ENCODE data around the gene ME3.

Gene ME3

GRCh38 chr11:86592047-86592591 is 80.3 kb downstream of the ME3 start:
- ATAC-seq (replicated peaks), result no peak
- no peaks in the 10 kb centered on the region for H3K27me3 Mint-ChIP-seq
- no peak for DNase-seq
- peaks cover 3% of the 10 kb centered on the region for H3K36me3 Mint-ChIP-seq (ENCODE audit: insufficient read depth)
- peaks cover 5 to 14% of the 10 kb centered on the region in 2 donors for H3K4me1 Mint-ChIP-seq (ENCODE audit: low read depth in 2 of 2)
- no peaks in the 10 kb centered on the region for H3K9me3 Mint-ChIP-seq
- no peak overlapping the region for H3K4me3 Mint-ChIP-seq
- peak overlapping the region in 1 of 2 donors; percentile 32 for H3K27ac Mint-ChIP-seq

- Mint-ChIP-seq H3K4me1 (ENCODE audit: low read depth in 2 of 2) (peaks cover 5 to 14% of the 10 kb centered on the region in 2 donors), H3K27me3 (no peaks in the 10 kb centered on the region), H3K9me3 (no peaks in the 10 kb centered on the region), H3K27ac (peak overlapping the region in 1 of 2 donors; percentile 72), H3K4me3 (no peak overlapping the region), H3K36me3 (ENCODE audit: insufficient read depth) (no peaks in the 10 kb centered on the region)
- no peak for ATAC-seq (replicated peaks)
- no peak for DNase-seq
Observed at GRCh38 chr11:86591631-86592030, 80.8 kb downstream of the ME3 start.

- DNase-seq (no peak), ATAC-seq (replicated peaks) (no peak)
- Mint-ChIP-seq H3K4me3 (no peak overlapping the region), H3K27me3 (no peaks in the 10 kb centered on the region), H3K9me3 (no peaks in the 10 kb centered on the region), H3K27ac (no peak overlapping the region), H3K4me1 (ENCODE audit: low read depth in 2 of 2) (peaks cover 5 to 14% of the 10 kb centered on the region in 2 donors), H3K36me3 (ENCODE audit: insufficient read depth) (no peaks in the 10 kb centered on the region)
Observed at GRCh38 chr11:86589856-86590589, 82.4 kb downstream of the ME3 start.

GRCh38 chr11:86589204-86589603 is 83.2 kb downstream of the ME3 start:
- Mint-ChIP-seq H3K9me3 (no peaks in the 10 kb centered on the region), H3K27ac (no peak overlapping the region), H3K36me3 (ENCODE audit: insufficient read depth) (no peaks in the 10 kb centered on the region), H3K4me3 (no peak overlapping the region), H3K27me3 (no peaks in the 10 kb centered on the region), H3K4me1 (ENCODE audit: low read depth in 2 of 2) (peaks cover 5 to 14% of the 10 kb centered on the region in 2 donors)
- ATAC-seq (replicated peaks) (no peak), DNase-seq (no peak)

- H3K27me3 Mint-ChIP-seq, result no peaks in the 10 kb centered on the region
- DNase-seq (no peak), ATAC-seq (replicated peaks) (no peak)
- no peak overlapping the region for H3K4me3 Mint-ChIP-seq
- H3K9me3 Mint-ChIP-seq, result no peaks in the 10 kb centered on the region
- H3K36me3 Mint-ChIP-seq (ENCODE audit: insufficient read depth), result no peaks in the 10 kb centered on the region
- peaks cover 5 to 14% of the 10 kb centered on the region in 2 donors for H3K4me1 Mint-ChIP-seq (ENCODE audit: low read depth in 2 of 2)
- no peak overlapping the region for H3K27ac Mint-ChIP-seq
Observed at GRCh38 chr11:86588566-86589090, 83.8 kb downstream of the ME3 start.

GRCh38 chr11:86587264-86588193 is 84.9 kb downstream of the ME3 start:
- Mint-ChIP-seq H3K9me3 (no peaks in the 10 kb centered on the region), H3K4me3 (no peak overlapping the region), H3K27me3 (no peaks in the 10 kb centered on the region), H3K36me3 (ENCODE audit: insufficient read depth) (no peaks in the 10 kb centered on the region), H3K4me1 (ENCODE audit: low read depth in 2 of 2) (peaks cover 0 to 5% of the 10 kb centered on the region in 2 donors), H3K27ac (no peak overlapping the region)
- no peak for DNase-seq
- no peak for ATAC-seq (replicated peaks)

- H3K27ac Mint-ChIP-seq, result no peak overlapping the region
- no peaks in the 10 kb centered on the region for H3K36me3 Mint-ChIP-seq (ENCODE audit: insufficient read depth)
- no peak for DNase-seq
- no peak for ATAC-seq (replicated peaks)
- no peaks in the 10 kb centered on the region for H3K4me1 Mint-ChIP-seq (ENCODE audit: low read depth in 2 of 2)
- no peak overlapping the region for H3K4me3 Mint-ChIP-seq
- no peaks in the 10 kb centered on the region for H3K9me3 Mint-ChIP-seq
- peaks cover 0 to 6% of the 10 kb centered on the region in 2 donors for H3K27me3 Mint-ChIP-seq
Observed at GRCh38 chr11:86586307-86586706, 86.1 kb downstream of the ME3 start.

GRCh38 chr11:86582898-86583297 is 89.5 kb downstream of the ME3 start:
- Mint-ChIP-seq H3K4me3 (no peak overlapping the region), H3K27me3 (peaks cover 0 to 6% of the 10 kb centered on the region in 2 donors), H3K4me1 (ENCODE audit: low read depth in 2 of 2) (no peaks in the 10 kb centered on the region), H3K36me3 (ENCODE audit: insufficient read depth) (no peaks in the 10 kb centered on the region), H3K9me3 (no peaks in the 10 kb centered on the region), H3K27ac (no peak overlapping the region)
- ATAC-seq (replicated peaks) (no peak), DNase-seq (no peak)

GRCh38 chr11:86580535-86580934 is 91.9 kb downstream of the ME3 start:
- H3K27ac Mint-ChIP-seq, result no peak overlapping the region
- no peak overlapping the region for H3K4me3 Mint-ChIP-seq
- H3K9me3 Mint-ChIP-seq, result no peaks in the 10 kb centered on the region

GRCh38 chr11:86579406-86579731 is 93.0 kb downstream of the ME3 start:
- H3K4me1 Mint-ChIP-seq (ENCODE audit: low read depth in 2 of 2), result no peaks in the 10 kb centered on the region
- H3K36me3 Mint-ChIP-seq (ENCODE audit: insufficient read depth), result no peaks in the 10 kb centered on the region
- no peaks in the 10 kb centered on the region for H3K9me3 Mint-ChIP-seq
- DNase-seq (no peak), ATAC-seq (replicated peaks) (no peak)
- H3K27ac Mint-ChIP-seq, result no peak overlapping the region
- no peak overlapping the region for H3K4me3 Mint-ChIP-seq
- peaks cover 6 to 24% of the 10 kb centered on the region in 2 donors for H3K27me3 Mint-ChIP-seq

More at GRCh38 chr11:86580535-86580934, 91.9 kb downstream of the ME3 start:
- no peak for ATAC-seq (replicated peaks)
- H3K36me3 Mint-ChIP-seq (ENCODE audit: insufficient read depth), result no peaks in the 10 kb centered on the region
- no peak for DNase-seq
- peaks cover 6 to 16% of the 10 kb centered on the region in 2 donors for H3K27me3 Mint-ChIP-seq
- no peaks in the 10 kb centered on the region for H3K4me1 Mint-ChIP-seq (ENCODE audit: low read depth in 2 of 2)

GRCh38 chr11:86578727-86579405 is 93.5 kb downstream of the ME3 start:
- peaks cover 6 to 27% of the 10 kb centered on the region in 2 donors for H3K27me3 Mint-ChIP-seq
- DNase-seq, result no peak
- no peaks in the 10 kb centered on the region for H3K9me3 Mint-ChIP-seq
- ATAC-seq (replicated peaks), result no peak
- H3K27ac Mint-ChIP-seq, result no peak overlapping the region
- H3K36me3 Mint-ChIP-seq (ENCODE audit: insufficient read depth), result no peaks in the 10 kb centered on the region
- no peaks in the 10 kb centered on the region for H3K4me1 Mint-ChIP-seq (ENCODE audit: low read depth in 2 of 2)
- H3K4me3 Mint-ChIP-seq, result no peak overlapping the region

- ATAC-seq (replicated peaks), result no peak
- H3K27me3 Mint-ChIP-seq, result peaks cover 6 to 27% of the 10 kb centered on the region in 2 donors
- no peaks in the 10 kb centered on the region for H3K36me3 Mint-ChIP-seq (ENCODE audit: insufficient read depth)
- no peaks in the 10 kb centered on the region for H3K4me1 Mint-ChIP-seq (ENCODE audit: low read depth in 2 of 2)
- H3K9me3 Mint-ChIP-seq, result no peaks in the 10 kb centered on the region
- DNase-seq, result no peak
- no peak overlapping the region for H3K4me3 Mint-ChIP-seq
- H3K27ac Mint-ChIP-seq, result no peak overlapping the region
Observed at GRCh38 chr11:86577644-86578636, 94.5 kb downstream of the ME3 start.
